ENCODE results near the gene PTPN1. TPM values are rescaled to one million over a fixed set of nuclear protein-coding genes. Genes with fewer than 3 reads are reported as not detected.
"Not testable (repeated sequence)": the region's sequence is repeated elsewhere in the genome, so short reads cannot be mapped to it uniquely, and the experiment has no call there.

The PTPN1 gene
- polyA plus RNA-seq, 1 donor, result 18.4 TPM

GRCh38 chr20:50565871-50566270 lies 55.7 kb downstream of the PTPN1 start:
- no CpG with 5 or more reads among the region's 4 CpGs for WGBS (ENCODE audit: insufficient coverage, low lambda C conversion rate)
- DNase-seq, result no peak
- Histone ChIP-seq H3K27me3 (ENCODE audit: control insufficient read depth, insufficient read depth, low read length) (no peaks in the 10 kb centered on the region), H3K36me3 (ENCODE audit: control insufficient read depth, insufficient read depth, low read length) (peaks cover 65% of the 10 kb centered on the region), H3K9me3 (ENCODE audit: control insufficient read depth, low read depth, low read length) (no peaks in the 10 kb centered on the region), H3K4me3 (ENCODE audit: low read length) (no peak overlapping the region), H3K27ac (ENCODE audit: low read length) (no peak overlapping the region), H3K4me1 (ENCODE audit: control insufficient read depth, insufficient read depth, low read length) (no peaks in the 10 kb centered on the region)

GRCh38 chr20:50567860-50568548 lies 57.8 kb downstream of the PTPN1 start:
- Histone ChIP-seq H3K4me3 (ENCODE audit: low read length) (no peak overlapping the region), H3K36me3 (ENCODE audit: control insufficient read depth, insufficient read depth, low read length) (peaks cover 55% of the 10 kb centered on the region), H3K9me3 (ENCODE audit: control insufficient read depth, low read depth, low read length) (no peaks in the 10 kb centered on the region), H3K27ac (ENCODE audit: low read length) (no peak overlapping the region), H3K4me1 (ENCODE audit: control insufficient read depth, insufficient read depth, low read length) (no peaks in the 10 kb centered on the region), H3K27me3 (ENCODE audit: control insufficient read depth, insufficient read depth, low read length) (no peaks in the 10 kb centered on the region)
- no peak for DNase-seq
- WGBS (ENCODE audit: insufficient coverage, low lambda C conversion rate), result 90% methylated on average over 2 of the region's 18 CpGs

GRCh38 chr20:50568549-50568942 lies 58.4 kb downstream of the PTPN1 start:
- DNase-seq, result no peak
- Histone ChIP-seq H3K4me1 (ENCODE audit: control insufficient read depth, insufficient read depth, low read length) (no peaks in the 10 kb centered on the region), H3K27ac (ENCODE audit: low read length) (no peak overlapping the region), H3K9me3 (ENCODE audit: control insufficient read depth, low read depth, low read length) (no peaks in the 10 kb centered on the region), H3K27me3 (ENCODE audit: control insufficient read depth, insufficient read depth, low read length) (no peaks in the 10 kb centered on the region), H3K4me3 (ENCODE audit: low read length) (no peak overlapping the region), H3K36me3 (ENCODE audit: control insufficient read depth, insufficient read depth, low read length) (peaks cover 56% of the 10 kb centered on the region)
- WGBS (ENCODE audit: insufficient coverage, low lambda C conversion rate), result 100% methylated on average over 1 of the region's 11 CpGs

GRCh38 chr20:50569487-50569863 lies 59.3 kb downstream of the PTPN1 start:
- H3K4me1 ChIP-seq (ENCODE audit: control insufficient read depth, insufficient read depth, low read length); H3K27me3 ChIP-seq (ENCODE audit: control insufficient read depth, insufficient read depth, low read length); DNase-seq; H3K4me3 ChIP-seq (ENCODE audit: low read length); H3K9me3 ChIP-seq (ENCODE audit: control insufficient read depth, low read depth, low read length); H3K27ac ChIP-seq (ENCODE audit: low read length): not testable (repeated sequence)
- no CpG with 5 or more reads among the region's 7 CpGs for WGBS (ENCODE audit: insufficient coverage, low lambda C conversion rate)
- H3K36me3 ChIP-seq (ENCODE audit: control insufficient read depth, insufficient read depth, low read length), result peaks cover 63% of the 10 kb centered on the region

- DNase-seq, result no peak
- no peak overlapping the region for H3K27ac ChIP-seq (ENCODE audit: low read length)
Observed at GRCh38 chr20:50569864-50570836, 60.0 kb downstream of the PTPN1 start.

GRCh38 chr20:50571466-50571865 lies 61.3 kb downstream of the PTPN1 start:
- Histone ChIP-seq H3K4me1 (ENCODE audit: control insufficient read depth, insufficient read depth, low read length) (no peaks in the 10 kb centered on the region), H3K36me3 (ENCODE audit: control insufficient read depth, insufficient read depth, low read length) (peaks cover 65% of the 10 kb centered on the region), H3K27me3 (ENCODE audit: control insufficient read depth, insufficient read depth, low read length) (no peaks in the 10 kb centered on the region), H3K4me3 (ENCODE audit: low read length) (no peak overlapping the region), H3K9me3 (ENCODE audit: control insufficient read depth, low read depth, low read length) (no peaks in the 10 kb centered on the region), H3K27ac (ENCODE audit: low read length) (no peak overlapping the region)
- DNase-seq, result no peak
- no CpG with 5 or more reads among the region's 2 CpGs for WGBS (ENCODE audit: insufficient coverage, low lambda C conversion rate)

More at GRCh38 chr20:50569864-50570836, 60.0 kb downstream of the PTPN1 start:
- no peak overlapping the region for H3K4me3 ChIP-seq (ENCODE audit: low read length)
- no CpG with 5 or more reads among the region's 14 CpGs for WGBS (ENCODE audit: insufficient coverage, low lambda C conversion rate)
- peaks cover 67% of the 10 kb centered on the region for H3K36me3 ChIP-seq (ENCODE audit: control insufficient read depth, insufficient read depth, low read length)
- no peaks in the 10 kb centered on the region for H3K27me3 ChIP-seq (ENCODE audit: control insufficient read depth, insufficient read depth, low read length)
- H3K9me3 ChIP-seq (ENCODE audit: control insufficient read depth, low read depth, low read length), result no peaks in the 10 kb centered on the region
- no peaks in the 10 kb centered on the region for H3K4me1 ChIP-seq (ENCODE audit: control insufficient read depth, insufficient read depth, low read length)

GRCh38 chr20:50572938-50573777 lies 63.0 kb downstream of the PTPN1 start:
- Histone ChIP-seq H3K4me3 (ENCODE audit: low read length) (no peak overlapping the region), H3K4me1 (ENCODE audit: control insufficient read depth, insufficient read depth, low read length) (no peaks in the 10 kb centered on the region), H3K9me3 (ENCODE audit: control insufficient read depth, low read depth, low read length) (no peaks in the 10 kb centered on the region), H3K27ac (ENCODE audit: low read length) (no peak overlapping the region), H3K27me3 (ENCODE audit: control insufficient read depth, insufficient read depth, low read length) (no peaks in the 10 kb centered on the region), H3K36me3 (ENCODE audit: control insufficient read depth, insufficient read depth, low read length) (peaks cover 64% of the 10 kb centered on the region)
- no CpG with 5 or more reads among the region's 6 CpGs for WGBS (ENCODE audit: insufficient coverage, low lambda C conversion rate)
- DNase-seq, result no peak

- no peaks in the 10 kb centered on the region for H3K27me3 ChIP-seq (ENCODE audit: control insufficient read depth, insufficient read depth, low read length)
- H3K9me3 ChIP-seq (ENCODE audit: control insufficient read depth, low read depth, low read length), result no peaks in the 10 kb centered on the region
- no CpG with 5 or more reads among the region's 9 CpGs for WGBS (ENCODE audit: insufficient coverage, low lambda C conversion rate)
- H3K4me1 ChIP-seq (ENCODE audit: control insufficient read depth, insufficient read depth, low read length), result no peaks in the 10 kb centered on the region
- no peak overlapping the region for H3K27ac ChIP-seq (ENCODE audit: low read length)
- no peak overlapping the region for H3K4me3 ChIP-seq (ENCODE audit: low read length)
- no peak for DNase-seq
- peaks cover 65% of the 10 kb centered on the region for H3K36me3 ChIP-seq (ENCODE audit: control insufficient read depth, insufficient read depth, low read length)
Observed at GRCh38 chr20:50574108-50574507, 63.9 kb downstream of the PTPN1 start.

- no peaks in the 10 kb centered on the region for H3K27me3 ChIP-seq (ENCODE audit: control insufficient read depth, insufficient read depth, low read length)
- WGBS (ENCODE audit: insufficient coverage, low lambda C conversion rate), result 100% methylated on average over 1 of the region's 5 CpGs
- H3K27ac ChIP-seq (ENCODE audit: low read length), result no peak overlapping the region
- no peaks in the 10 kb centered on the region for H3K4me1 ChIP-seq (ENCODE audit: control insufficient read depth, insufficient read depth, low read length)
- no peak for DNase-seq
- peaks cover 67% of the 10 kb centered on the region for H3K36me3 ChIP-seq (ENCODE audit: control insufficient read depth, insufficient read depth, low read length)
- H3K9me3 ChIP-seq (ENCODE audit: control insufficient read depth, low read depth, low read length), result no peaks in the 10 kb centered on the region
- H3K4me3 ChIP-seq (ENCODE audit: low read length), result no peak overlapping the region
Observed at GRCh38 chr20:50574586-50574985, 64.4 kb downstream of the PTPN1 start.

Measured in large intestine (tissue), 3 donors.